ENCODE data around the gene KLHL35.

DNA sequence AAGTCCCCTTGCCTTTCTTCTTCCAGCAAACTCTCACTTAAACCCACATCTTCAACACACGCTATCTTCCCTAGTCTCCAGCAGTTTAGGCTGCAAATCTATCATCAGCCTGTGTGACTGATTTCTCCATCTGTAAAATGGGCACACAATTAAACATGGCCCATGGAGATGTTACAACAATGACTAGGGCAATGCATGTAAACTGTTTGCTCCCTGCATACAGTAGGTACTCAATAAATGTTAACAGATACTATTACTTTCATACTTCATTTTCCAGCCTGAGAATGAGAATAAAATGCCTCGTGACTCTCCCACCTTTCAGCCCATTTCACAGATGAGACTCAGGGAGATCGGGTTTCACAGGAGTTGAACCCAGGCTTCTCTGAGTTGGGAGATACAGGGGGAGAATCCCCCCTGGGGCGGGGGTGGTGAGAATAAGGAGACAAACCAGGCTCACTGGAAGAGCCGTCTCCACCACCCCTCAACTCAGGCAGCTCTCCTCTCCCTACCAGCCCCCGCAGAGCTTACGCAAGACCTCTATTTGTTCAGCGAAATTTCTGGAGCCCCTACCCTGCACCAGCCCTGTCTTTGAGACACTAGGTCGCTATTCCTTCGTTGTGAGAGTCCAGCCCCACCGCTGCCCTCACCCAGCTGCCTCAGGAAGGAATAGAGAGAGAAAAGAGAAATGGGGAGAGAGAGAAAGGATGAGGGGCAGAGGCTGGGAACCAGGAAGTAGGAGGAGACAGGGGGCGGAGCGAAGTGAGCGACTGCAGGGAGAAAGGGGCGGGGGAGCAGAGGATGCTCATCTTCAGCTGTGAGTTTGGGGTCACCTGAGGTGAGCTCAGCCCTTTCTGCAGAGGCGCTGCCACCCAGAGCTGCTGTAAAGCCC, 42.1 kb upstream of the KLHL35 start:
- TF ChIP-seq, protein P1, sequence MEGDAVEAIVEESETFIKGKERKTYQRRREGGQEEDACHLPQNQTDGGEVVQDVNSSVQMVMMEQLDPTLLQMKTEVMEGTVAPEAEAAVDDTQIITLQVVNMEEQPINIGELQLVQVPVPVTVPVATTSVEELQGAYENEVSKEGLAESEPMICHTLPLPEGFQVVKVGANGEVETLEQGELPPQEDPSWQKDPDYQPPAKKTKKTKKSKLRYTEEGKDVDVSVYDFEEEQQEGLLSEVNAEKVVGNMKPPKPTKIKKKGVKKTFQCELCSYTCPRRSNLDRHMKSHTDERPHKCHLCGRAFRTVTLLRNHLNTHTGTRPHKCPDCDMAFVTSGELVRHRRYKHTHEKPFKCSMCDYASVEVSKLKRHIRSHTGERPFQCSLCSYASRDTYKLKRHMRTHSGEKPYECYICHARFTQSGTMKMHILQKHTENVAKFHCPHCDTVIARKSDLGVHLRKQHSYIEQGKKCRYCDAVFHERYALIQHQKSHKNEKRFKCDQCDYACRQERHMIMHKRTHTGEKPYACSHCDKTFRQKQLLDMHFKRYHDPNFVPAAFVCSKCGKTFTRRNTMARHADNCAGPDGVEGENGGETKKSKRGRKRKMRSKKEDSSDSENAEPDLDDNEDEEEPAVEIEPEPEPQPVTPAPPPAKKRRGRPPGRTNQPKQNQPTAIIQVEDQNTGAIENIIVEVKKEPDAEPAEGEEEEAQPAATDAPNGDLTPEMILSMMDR (IDR thresholded peaks at IDR 0.05), result no peak
- TF ChIP-seq POLR2A (IDR thresholded peaks at IDR 0.05), result no peak

Measured in vagina (tissue), 2 donors.